HG03064 (cell line): ENCODE measurements around the gene MSMB.

Experiments
- ATAC-seq: cut with Tn5 transposase; IDR thresholded peaks from one replicate; pipeline ENCODE4 v1.9.1; 2021; ENCODE audit warnings: low read depth; ENCODE audit not compliant: unreplicated experiment

The MSMB gene

GRCh38 chr10:46035923-46036849 is 9.9 kb downstream of the MSMB start:
- no peak for ATAC-seq

GRCh38 chr10:46033602-46034011 is 12.5 kb downstream of the MSMB start:
- no peak for ATAC-seq

- ATAC-seq: no peak
These were observed 14.2 kb downstream of the MSMB start for GRCh38 chr10:46031648-46032532.

GRCh38 chr10:46030091-46030937 is 15.8 kb downstream of the MSMB start, which contains the start of gene NCOA4:
Gene NCOA4, minus strand, starts transcription at chr10:46030623. Its CDS starts 13,943 bp downstream, at chr10:46016680.
- peak; percentile 96 for ATAC-seq

GRCh38 chr10:46029461-46030030 is 16.5 kb downstream of the MSMB start:
- no peak for ATAC-seq

GRCh38 chr10:46028584-46029460 is 17.2 kb downstream of the MSMB start:
- ATAC-seq: no peak

- ATAC-seq: no peak
These were observed 20.0 kb downstream of the MSMB start for GRCh38 chr10:46026106-46026505.

- no peak for ATAC-seq
These were observed 20.7 kb downstream of the MSMB start for GRCh38 chr10:46025406-46025805.

- ATAC-seq: no peak
These were observed 21.1 kb downstream of the MSMB start for GRCh38 chr10:46024948-46025347.

GRCh38 chr10:46022978-46023702 is 22.9 kb downstream of the MSMB start:
- peak; percentile 90 for ATAC-seq

GRCh38 chr10:46020344-46020657 is 25.8 kb downstream of the MSMB start:
- no peak for ATAC-seq

- ATAC-seq: no peak
These were observed 26.3 kb downstream of the MSMB start for GRCh38 chr10:46019569-46020343.

GRCh38 chr10:46019177-46019528 is 26.9 kb downstream of the MSMB start:
- ATAC-seq: no peak

GRCh38 chr10:46018453-46019176 is 27.5 kb downstream of the MSMB start:
- no peak for ATAC-seq

- no peak for ATAC-seq
These were observed 28.3 kb downstream of the MSMB start for GRCh38 chr10:46017733-46018132.

- no peak for ATAC-seq
These were observed 29.3 kb downstream of the MSMB start for GRCh38 chr10:46016811-46017210.

GRCh38 chr10:46016190-46016589 is 29.9 kb downstream of the MSMB start:
- no peak for ATAC-seq
